ENCODE data around the gene MRGPRD. TPM values are rescaled to one million over a fixed set of nuclear protein-coding genes. Genes with fewer than 3 reads are reported as not detected.
"Not testable (repeated sequence)": the region's sequence is repeated elsewhere in the genome, so short reads cannot be mapped to it uniquely, and the experiment has no call there.

MRGPRD gene
- total and polyA plus RNA-seq, 9 donors: not detected

- Histone ChIP-seq H3K27me3 (no peaks in the 10 kb centered on the region), H3K4me1 (ENCODE audit: insufficient read depth) (no peaks in the 10 kb centered on the region), H3K9me3 (no peaks in the 10 kb centered on the region), H3K36me3 (no peaks in the 10 kb centered on the region), H3K4me3 (no peak overlapping the region), H3K27ac (no peak overlapping the region)
- WGBS, 3 donors: 44 to 57% (median 46%) methylated on average over 4 of the region's 4 CpGs
- DNase-seq: no peak
- intact Hi-C loops (cut with DNase I): no loop called here
- TF ChIP-seq, protein P1, sequence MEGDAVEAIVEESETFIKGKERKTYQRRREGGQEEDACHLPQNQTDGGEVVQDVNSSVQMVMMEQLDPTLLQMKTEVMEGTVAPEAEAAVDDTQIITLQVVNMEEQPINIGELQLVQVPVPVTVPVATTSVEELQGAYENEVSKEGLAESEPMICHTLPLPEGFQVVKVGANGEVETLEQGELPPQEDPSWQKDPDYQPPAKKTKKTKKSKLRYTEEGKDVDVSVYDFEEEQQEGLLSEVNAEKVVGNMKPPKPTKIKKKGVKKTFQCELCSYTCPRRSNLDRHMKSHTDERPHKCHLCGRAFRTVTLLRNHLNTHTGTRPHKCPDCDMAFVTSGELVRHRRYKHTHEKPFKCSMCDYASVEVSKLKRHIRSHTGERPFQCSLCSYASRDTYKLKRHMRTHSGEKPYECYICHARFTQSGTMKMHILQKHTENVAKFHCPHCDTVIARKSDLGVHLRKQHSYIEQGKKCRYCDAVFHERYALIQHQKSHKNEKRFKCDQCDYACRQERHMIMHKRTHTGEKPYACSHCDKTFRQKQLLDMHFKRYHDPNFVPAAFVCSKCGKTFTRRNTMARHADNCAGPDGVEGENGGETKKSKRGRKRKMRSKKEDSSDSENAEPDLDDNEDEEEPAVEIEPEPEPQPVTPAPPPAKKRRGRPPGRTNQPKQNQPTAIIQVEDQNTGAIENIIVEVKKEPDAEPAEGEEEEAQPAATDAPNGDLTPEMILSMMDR (IDR thresholded peaks at IDR 0.05): no peak
- TF ChIP-seq POLR2A (IDR thresholded peaks at IDR 0.05) (no peak), EP300 (IDR thresholded peaks at IDR 0.05) (no peak)
These were observed 4.2 kb downstream of the MRGPRD start for GRCh38 chr11:68976563-68976962.

GRCh38 chr11:68976095-68976494 lies 4.7 kb downstream of the MRGPRD start:
- intact Hi-C loops (cut with DNase I): no loop called here
- Histone ChIP-seq H3K27ac (no peak overlapping the region), H3K36me3 (no peaks in the 10 kb centered on the region), H3K4me1 (ENCODE audit: insufficient read depth) (no peaks in the 10 kb centered on the region), H3K27me3 (no peaks in the 10 kb centered on the region), H3K9me3 (no peaks in the 10 kb centered on the region), H3K4me3 (no peak overlapping the region)
- peak in 1 of 5 donors; percentile 1 for DNase-seq
- TF ChIP-seq POLR2A (IDR thresholded peaks at IDR 0.05) (no peak), EP300 (IDR thresholded peaks at IDR 0.05) (no peak)
- TF ChIP-seq, protein P1 (IDR thresholded peaks at IDR 0.05): no peak
- 38 to 53% (median 43%) methylated on average over 4 of the region's 4 CpGs for WGBS, 3 donors

DNA sequence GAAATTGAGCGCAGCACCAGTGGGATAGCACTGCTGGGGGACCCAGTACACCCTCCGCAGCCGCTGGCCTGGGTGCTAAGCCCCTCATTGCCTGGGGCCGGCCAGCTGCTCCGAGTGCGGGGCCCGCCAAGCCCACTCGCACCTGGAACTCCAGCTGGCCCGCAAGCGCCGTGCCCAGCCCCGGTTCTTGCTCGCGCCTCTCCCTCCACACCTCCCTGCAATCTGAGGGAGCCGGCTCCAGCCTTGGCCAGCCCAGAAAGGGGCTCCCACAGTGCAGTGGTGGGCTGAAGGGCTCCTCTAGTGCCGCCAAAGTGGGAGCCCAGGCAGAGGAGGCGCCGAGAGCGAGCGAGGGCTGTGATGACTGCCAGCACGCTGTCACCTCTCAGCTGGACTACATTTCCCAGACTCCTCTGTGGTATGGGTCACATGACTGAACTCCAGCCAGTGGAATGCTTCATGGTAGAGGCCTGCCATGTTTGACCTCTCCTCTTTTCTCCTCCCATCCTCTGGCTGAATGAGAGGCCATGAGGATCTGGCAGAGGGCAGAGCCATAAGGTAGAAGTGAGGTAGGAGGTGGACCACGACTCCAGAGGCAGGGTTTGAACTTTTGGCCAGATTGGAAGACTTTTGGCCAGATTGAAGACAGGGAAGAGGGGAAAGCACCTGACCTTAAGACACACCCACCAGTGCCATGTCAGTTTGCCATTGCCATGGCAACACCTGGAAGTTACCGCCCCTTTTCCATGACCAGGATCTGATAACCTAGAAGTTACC lies 6.2 kb downstream of the MRGPRD start:
- DNase-seq: peak in 1 of 5 donors; percentile 12
- Histone ChIP-seq H3K36me3 (no peaks in the 10 kb centered on the region), H3K4me3 (no peak overlapping the region), H3K27ac (no peak overlapping the region), H3K9me3 (no peaks in the 10 kb centered on the region), H3K27me3 (no peaks in the 10 kb centered on the region), H3K4me1 (ENCODE audit: insufficient read depth) (no peaks in the 10 kb centered on the region)
- TF ChIP-seq POLR2A (IDR thresholded peaks at IDR 0.05) (no peak), EP300 (IDR thresholded peaks at IDR 0.05) (no peak)
- TF ChIP-seq, protein P1 (IDR thresholded peaks at IDR 0.05): no peak
- 96 to 99% (median 96%) methylated on average over 16 to 23 of the region's 23 CpGs for WGBS, 3 donors
- intact Hi-C loops (cut with DNase I): no loop called here

- H3K4me3 ChIP-seq; H3K36me3 ChIP-seq; H3K27ac ChIP-seq; intact Hi-C loops (cut with DNase I); H3K27me3 ChIP-seq; H3K9me3 ChIP-seq; H3K4me1 ChIP-seq (ENCODE audit: insufficient read depth): not testable (repeated sequence)
- 91 to 92% (median 92%) methylated on average over 12 of the region's 12 CpGs for WGBS, 3 donors
- peak in 1 of 5 donors; percentile 4 for DNase-seq
These were observed 7.1 kb downstream of the MRGPRD start for GRCh38 chr11:68973706-68974105.

- Histone ChIP-seq H3K9me3 (no peaks in the 10 kb centered on the region), H3K27ac (no peak overlapping the region), H3K4me1 (ENCODE audit: insufficient read depth) (no peaks in the 10 kb centered on the region), H3K36me3 (no peaks in the 10 kb centered on the region), H3K27me3 (no peaks in the 10 kb centered on the region), H3K4me3 (no peak overlapping the region)
- no peak for DNase-seq
- intact Hi-C loops (cut with DNase I): no loop called here
- TF ChIP-seq EP300 (IDR thresholded peaks at IDR 0.05) (no peak), POLR2A (IDR thresholded peaks at IDR 0.05) (no peak)
- TF ChIP-seq, protein P1 (IDR thresholded peaks at IDR 0.05): no peak
- WGBS, 3 donors: 35 to 43% (median 36%) methylated on average over 4 of the region's 4 CpGs
These were observed 7.6 kb downstream of the MRGPRD start for GRCh38 chr11:68973219-68973618.
